CD4-positive, CD25-positive, alpha-beta regulatory T cell (primary cell): ENCODE data around the gene FTCD. TPM values are rescaled to one million over a fixed set of nuclear protein-coding genes. Genes with fewer than 3 reads are reported as not detected.
A peak's percentile ranks its signal among the peaks of the same experiment; 100 is the strongest.
"Not testable (repeated sequence)": the region's sequence is repeated elsewhere in the genome, so short reads cannot be mapped to it uniquely, and the experiment has no call there.

Experiments used
- ATAC-seq, 2 donors: fragments of 150-1000 bp; cut with Tn5 transposase; one replicate each; pipeline ENCODE4 v1.10.0; 2021; ENCODE audit warnings: low read depth in 2 of 2, moderate number of reproducible peaks in 2 of 2, moderate library complexity in 1 of 2
- DNase-seq, 3 donors: peaks; one replicate each; pipeline versions ENCODE4 v3.0.0 to v3.0.0-alpha.2; 2012 to 2022; ENCODE audit warnings: mixed read lengths in 1 of 3
- H3K27ac ChIP-seq: one replicate; pipeline ENCODE4 v1.7.0; 2013; ENCODE audit warnings: mild to moderate bottlenecking, low read length; ENCODE audit not compliant: insufficient read depth, poor library complexity, severe bottlenecking
- H3K27me3 ChIP-seq: one replicate; pipeline ENCODE4 v1.7.0; 2013; ENCODE audit warnings: low read length; ENCODE audit not compliant: control insufficient read depth, insufficient read depth
- H3K36me3 ChIP-seq: one replicate; pipeline ENCODE4 v1.7.0; 2013; ENCODE audit warnings: mild to moderate bottlenecking, low read length, moderate library complexity; ENCODE audit not compliant: control insufficient read depth, insufficient read depth
- H3K4me1 ChIP-seq: 2 replicates; pipeline ENCODE4 v1.7.0; 2013; ENCODE audit warnings: mild to moderate bottlenecking, low read length; ENCODE audit not compliant: insufficient read depth, control insufficient read depth, poor library complexity, severe bottlenecking
- H3K4me3 ChIP-seq: one replicate; pipeline ENCODE4 v1.7.0; 2013; ENCODE audit warnings: low read depth, mild to moderate bottlenecking, low read length, moderate library complexity
- H3K9me3 ChIP-seq, 2 experiments: 1 replicate in 1 of 2; 2 replicates in 1 of 2; pipeline ENCODE4 v1.7.0; 2013; ENCODE audit warnings: low read length in 2 of 2, mild to moderate bottlenecking in 1 of 2, moderate library complexity in 1 of 2; ENCODE audit not compliant: control insufficient read depth in 2 of 2
- H3K27ac Mint-ChIP-seq, 3 donors: one replicate each; pipeline ENCODE4 v1.8.0; 2020 to 2022; ENCODE audit warnings: mild to moderate bottlenecking in 3 of 3, mixed read lengths in 3 of 3, moderate library complexity in 2 of 3
- H3K27me3 Mint-ChIP-seq: one replicate; pipeline ENCODE4 v1.8.0; 2022; ENCODE audit warnings: mild to moderate bottlenecking, mixed read lengths
- H3K36me3 Mint-ChIP-seq: one replicate; pipeline ENCODE4 v1.8.0; 2020; ENCODE audit warnings: mixed read lengths
- H3K4me1 Mint-ChIP-seq, 4 donors: one replicate each; pipeline ENCODE4 v1.8.0; 2020 to 2022; ENCODE audit warnings: mixed read lengths in 4 of 4, mild to moderate bottlenecking in 1 of 4
- H3K4me3 Mint-ChIP-seq, 4 donors: one replicate each; pipeline ENCODE4 v1.8.0; 2020 to 2022; ENCODE audit warnings: mild to moderate bottlenecking in 4 of 4, mixed read lengths in 4 of 4, moderate library complexity in 3 of 4
- H3K9me3 Mint-ChIP-seq, 7 donors: one replicate each; pipeline ENCODE4 v1.8.0; 2020 to 2022; ENCODE audit warnings: mixed read lengths in 7 of 7, mild to moderate bottlenecking in 3 of 7, moderate library complexity in 2 of 7
- polyA plus RNA-seq, 4 donors: library from polyadenylated mRNA; unstranded; fragments of 300-500 nt; fragmentation: Illumina TruSeq; gene quantifications; one replicate each; pipeline ENCODE4 v1.2.3, GENCODE V29; 2021
- total RNA-seq: library from RNA; stranded (reverse); gene quantifications from one replicate; pipeline ENCODE4 v1.2.3, GENCODE V29; 2022

Gene FTCD
- total and polyA plus RNA-seq, 5 donors from 2014 or later, result 0.38 TPM; not detected in 4

DNA sequence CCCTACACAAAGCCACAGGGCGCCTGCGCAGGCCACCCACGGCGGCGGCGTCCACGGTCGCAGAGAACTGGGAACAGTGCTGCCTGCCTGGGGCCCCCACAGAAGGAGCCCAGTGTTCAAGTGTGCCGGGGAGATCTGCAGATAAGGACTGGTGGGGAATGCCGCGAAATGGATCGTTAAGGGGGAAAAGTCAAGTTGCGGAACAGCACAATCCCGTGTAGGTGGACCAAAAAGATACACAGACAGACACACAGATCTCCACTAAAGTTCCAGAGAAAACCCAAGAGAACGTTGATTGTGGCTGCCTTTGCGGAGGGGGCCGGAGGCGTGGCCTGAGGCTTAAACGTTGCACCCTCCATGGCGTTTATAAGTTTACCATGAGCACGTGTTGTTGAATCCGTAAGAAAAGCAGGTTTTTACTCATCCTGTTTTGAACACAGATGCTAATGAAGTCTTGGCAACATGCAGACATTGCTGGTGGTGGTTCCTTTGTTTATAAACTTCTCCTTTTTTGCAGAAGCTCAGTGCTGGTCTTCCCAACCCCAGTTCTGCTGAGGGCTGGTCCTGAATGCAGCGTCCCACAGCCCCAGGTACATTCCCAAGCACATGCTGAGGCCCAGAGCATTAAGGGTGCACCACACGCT, 24.8 kb upstream of the FTCD start:
- Histone ChIP-seq H3K4me1 (peaks cover 10% of the 10 kb centered on the region), H3K36me3 (no peaks in the 10 kb centered on the region), H3K4me3 (no peak overlapping the region), H3K27me3 (no peaks in the 10 kb centered on the region), H3K27ac (no peak overlapping the region), H3K9me3 (peaks cover 0 to 1% of the 10 kb centered on the region in 2 experiments)
- DNase-seq (no peak), ATAC-seq (no peak)
- peaks cover 0 to 11% (median 5%) of the 10 kb centered on the region in 4 donors for H3K4me1 Mint-ChIP-seq
- peak overlapping the region in 1 of 4 donors; percentile 9 for H3K4me3 Mint-ChIP-seq
- H3K27ac Mint-ChIP-seq, result no peak overlapping the region
- peaks cover 0 to 13% (median 4%) of the 10 kb centered on the region in 7 donors for H3K9me3 Mint-ChIP-seq
- H3K36me3 Mint-ChIP-seq, result peaks cover 1% of the 10 kb centered on the region
- H3K27me3 Mint-ChIP-seq, result peaks cover 4% of the 10 kb centered on the region

DNA sequence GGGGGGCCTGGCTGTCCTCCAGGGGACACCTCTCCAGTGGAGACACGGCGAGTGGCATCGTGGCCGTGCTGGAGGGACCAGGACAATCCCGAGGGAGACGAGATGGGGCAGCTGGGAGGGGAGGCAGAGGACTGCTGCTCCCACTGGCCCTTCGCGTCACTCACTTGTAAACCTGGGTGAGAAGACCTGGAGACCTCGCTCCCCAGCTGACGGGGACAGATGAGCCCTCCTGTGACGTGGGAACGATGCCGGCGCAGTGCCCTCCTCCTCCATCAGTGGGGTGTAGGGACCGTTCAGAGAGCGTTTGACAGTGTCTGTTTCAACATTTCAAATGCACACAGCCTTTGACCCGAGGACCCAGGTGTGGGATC, 24.3 kb upstream of the FTCD start:
- H3K9me3 ChIP-seq, result peaks cover 4 to 6% of the 10 kb centered on the region in 2 experiments
- peaks cover 3% of the 10 kb centered on the region for H3K27me3 ChIP-seq
- DNase-seq (no peak), ATAC-seq (no peak)
- peak overlapping the region in 2 of 4 donors; percentile 9 to 38 for H3K4me3 Mint-ChIP-seq
- H3K4me3 ChIP-seq, result no peak overlapping the region
- no peaks in the 10 kb centered on the region for H3K36me3 ChIP-seq
- peaks cover 6% of the 10 kb centered on the region for H3K36me3 Mint-ChIP-seq
- peaks cover 9% of the 10 kb centered on the region for H3K27me3 Mint-ChIP-seq
- peaks cover 0 to 7% (median 3%) of the 10 kb centered on the region in 4 donors for H3K4me1 Mint-ChIP-seq
- H3K27ac ChIP-seq, result no peak overlapping the region
- no peak overlapping the region for H3K27ac Mint-ChIP-seq
- peaks cover 0 to 18% (median 5%) of the 10 kb centered on the region in 7 donors for H3K9me3 Mint-ChIP-seq
- H3K4me1 ChIP-seq, result peaks cover 9% of the 10 kb centered on the region

DNA sequence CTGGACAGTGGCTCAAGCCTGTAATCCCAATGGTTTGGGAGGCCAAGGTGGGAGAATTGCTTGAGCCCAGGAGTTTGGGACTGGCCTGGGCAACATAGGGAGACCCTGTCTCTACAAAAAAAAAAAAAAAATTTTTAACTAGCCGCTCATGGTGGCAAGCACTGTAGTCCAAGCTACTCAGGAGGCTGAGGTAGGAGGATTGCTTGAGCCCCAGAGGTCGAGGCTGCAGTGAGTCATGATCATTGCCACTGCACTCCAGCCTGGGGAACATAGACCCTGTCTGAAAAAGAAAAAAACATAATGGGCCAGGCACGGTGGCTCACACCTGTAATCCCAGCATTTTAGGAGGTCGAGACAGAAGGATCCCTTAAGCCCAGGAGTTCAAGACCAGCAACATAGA, 23.6 kb upstream of the FTCD start:
- Histone ChIP-seq H3K9me3 (peaks cover 7 to 10% of the 10 kb centered on the region in 2 experiments), H3K4me1 (peaks cover 4% of the 10 kb centered on the region), H3K36me3 (no peaks in the 10 kb centered on the region), H3K27ac (no peak overlapping the region), H3K4me3 (no peak overlapping the region), H3K27me3 (peaks cover 4% of the 10 kb centered on the region)
- H3K9me3 Mint-ChIP-seq, result peaks cover 1 to 23% (median 5%) of the 10 kb centered on the region in 7 donors
- peaks cover 11% of the 10 kb centered on the region for H3K36me3 Mint-ChIP-seq
- peaks cover 9% of the 10 kb centered on the region for H3K27me3 Mint-ChIP-seq
- H3K27ac Mint-ChIP-seq, result no peak overlapping the region
- DNase-seq (no peak), ATAC-seq (no peak)
- H3K4me3 Mint-ChIP-seq, result no peak overlapping the region
- H3K4me1 Mint-ChIP-seq, result peaks cover 0 to 9% (median 3%) of the 10 kb centered on the region in 4 donors

DNA sequence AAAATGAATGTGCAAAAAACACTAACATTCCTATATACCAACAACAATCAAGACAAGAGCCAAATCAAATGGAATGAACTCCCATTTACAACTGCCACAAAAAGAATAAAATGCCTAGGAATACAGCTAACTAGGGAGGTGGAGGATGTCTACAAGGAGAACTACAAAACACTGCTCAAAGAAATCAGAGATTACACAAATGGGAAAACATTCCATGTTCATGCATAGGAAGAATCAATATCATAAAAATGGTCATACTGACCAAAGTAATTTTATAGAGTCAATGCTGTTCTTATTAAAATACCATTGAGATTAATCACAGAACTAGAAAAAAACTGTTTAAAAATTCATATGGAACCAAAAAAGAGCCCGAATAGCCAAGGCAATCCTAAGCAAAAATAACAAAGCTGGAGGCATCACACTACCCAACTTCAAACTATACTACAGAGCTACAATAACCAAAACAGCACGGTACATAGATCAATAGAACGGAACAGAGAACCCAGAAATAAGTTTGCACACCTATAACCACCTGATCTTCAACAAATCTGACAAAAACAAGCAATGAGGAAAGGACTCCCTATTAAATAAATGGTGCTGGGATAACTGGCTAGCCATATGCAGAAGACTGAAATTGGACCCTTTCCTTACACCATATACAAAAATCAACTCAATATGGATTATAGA, 21.2 kb upstream of the FTCD start:
- H3K4me1 Mint-ChIP-seq, H3K27me3 ChIP-seq, H3K27ac Mint-ChIP-seq, H3K36me3 ChIP-seq, H3K27me3 Mint-ChIP-seq, H3K4me1 ChIP-seq, H3K4me3 Mint-ChIP-seq, H3K27ac ChIP-seq, DNase-seq, H3K4me3 ChIP-seq, ATAC-seq: not testable (repeated sequence)
- peaks cover 4 to 24% (median 9%) of the 10 kb centered on the region in 7 donors for H3K9me3 Mint-ChIP-seq
- H3K9me3 ChIP-seq, result peaks cover 7 to 10% of the 10 kb centered on the region in 2 experiments
- peaks cover 11% of the 10 kb centered on the region for H3K36me3 Mint-ChIP-seq

DNA sequence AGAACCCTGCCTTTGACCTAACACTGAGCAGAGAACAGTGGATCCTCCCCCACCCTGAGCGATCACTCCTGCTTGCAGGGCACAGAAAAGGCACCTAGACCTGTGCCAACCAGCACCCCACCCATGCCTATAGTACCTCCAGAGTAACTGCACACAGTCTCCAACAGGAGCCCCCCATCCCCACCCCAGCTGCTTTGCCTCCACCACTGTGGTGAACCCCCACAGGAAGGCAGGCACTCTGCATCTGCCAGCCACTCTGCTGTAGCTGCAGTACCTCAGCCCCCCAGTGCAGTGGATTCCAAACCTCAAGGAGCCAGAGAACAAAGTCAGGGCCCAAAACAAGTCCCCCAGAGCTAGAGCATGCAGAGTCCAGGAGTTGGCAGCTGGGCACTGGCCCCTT, 18.2 kb upstream of the FTCD start:
- DNase-seq, result no peak
- Histone ChIP-seq H3K4me1 (no peaks in the 10 kb centered on the region), H3K36me3 (no peaks in the 10 kb centered on the region), H3K27me3 (peaks cover 4% of the 10 kb centered on the region), H3K4me3 (no peak overlapping the region), H3K9me3 (peaks cover 7 to 10% of the 10 kb centered on the region in 2 experiments), H3K27ac (no peak overlapping the region)
- no peak overlapping the region for H3K4me3 Mint-ChIP-seq
- peaks cover 11% of the 10 kb centered on the region for H3K36me3 Mint-ChIP-seq
- peaks cover 4 to 13% (median 5%) of the 10 kb centered on the region in 4 donors for H3K4me1 Mint-ChIP-seq
- H3K27ac Mint-ChIP-seq, result peak overlapping the region in 1 of 3 donors; percentile 85
- peaks cover 4 to 24% (median 12%) of the 10 kb centered on the region in 7 donors for H3K9me3 Mint-ChIP-seq
- peaks cover 9% of the 10 kb centered on the region for H3K27me3 Mint-ChIP-seq
- ATAC-seq, result no peak

DNA sequence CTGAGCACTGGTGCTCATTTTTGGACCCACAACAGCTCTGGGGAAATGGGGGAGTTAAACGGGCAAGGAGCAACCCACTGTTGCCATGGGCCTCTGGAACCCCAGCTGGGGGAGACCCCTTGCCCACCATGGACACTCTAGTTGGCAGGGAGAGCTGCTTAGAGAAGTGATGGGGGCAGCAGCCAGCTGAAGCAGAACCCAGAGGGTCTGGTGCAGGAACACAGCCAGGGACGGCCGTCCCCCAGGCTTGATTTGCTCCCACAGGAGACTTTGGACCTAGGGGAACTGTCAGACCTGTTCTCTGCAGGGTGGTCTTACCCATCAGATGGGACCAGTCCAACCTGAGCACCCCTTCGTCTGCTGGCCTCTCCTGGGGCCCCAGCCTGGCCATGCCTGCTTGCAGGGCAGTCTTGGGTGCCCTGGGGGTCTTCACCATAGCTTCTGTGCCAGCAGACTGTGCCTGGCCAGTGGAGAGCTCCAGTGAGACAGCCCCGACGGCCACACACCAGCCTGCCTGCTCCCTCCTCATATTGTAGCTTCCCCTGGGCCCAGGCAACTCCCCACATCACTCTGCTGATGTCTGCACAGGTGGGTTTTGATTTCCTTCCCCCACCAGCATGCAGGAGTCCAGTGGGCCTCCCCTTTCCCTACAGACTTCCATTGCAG, 17.6 kb upstream of the FTCD start:
- peak overlapping the region in 1 of 3 donors; percentile 85 for H3K27ac Mint-ChIP-seq
- Histone ChIP-seq H3K27me3 (peaks cover 4% of the 10 kb centered on the region), H3K4me3 (no peak overlapping the region), H3K9me3 (peaks cover 7 to 10% of the 10 kb centered on the region in 2 experiments), H3K27ac (no peak overlapping the region), H3K4me1 (no peaks in the 10 kb centered on the region), H3K36me3 (no peaks in the 10 kb centered on the region)
- peaks cover 4 to 13% (median 5%) of the 10 kb centered on the region in 4 donors for H3K4me1 Mint-ChIP-seq
- ATAC-seq (no peak), DNase-seq (no peak)
- peaks cover 11% of the 10 kb centered on the region for H3K36me3 Mint-ChIP-seq
- no peak overlapping the region for H3K4me3 Mint-ChIP-seq
- peaks cover 2 to 24% (median 12%) of the 10 kb centered on the region in 7 donors for H3K9me3 Mint-ChIP-seq
- peaks cover 9% of the 10 kb centered on the region for H3K27me3 Mint-ChIP-seq

DNA sequence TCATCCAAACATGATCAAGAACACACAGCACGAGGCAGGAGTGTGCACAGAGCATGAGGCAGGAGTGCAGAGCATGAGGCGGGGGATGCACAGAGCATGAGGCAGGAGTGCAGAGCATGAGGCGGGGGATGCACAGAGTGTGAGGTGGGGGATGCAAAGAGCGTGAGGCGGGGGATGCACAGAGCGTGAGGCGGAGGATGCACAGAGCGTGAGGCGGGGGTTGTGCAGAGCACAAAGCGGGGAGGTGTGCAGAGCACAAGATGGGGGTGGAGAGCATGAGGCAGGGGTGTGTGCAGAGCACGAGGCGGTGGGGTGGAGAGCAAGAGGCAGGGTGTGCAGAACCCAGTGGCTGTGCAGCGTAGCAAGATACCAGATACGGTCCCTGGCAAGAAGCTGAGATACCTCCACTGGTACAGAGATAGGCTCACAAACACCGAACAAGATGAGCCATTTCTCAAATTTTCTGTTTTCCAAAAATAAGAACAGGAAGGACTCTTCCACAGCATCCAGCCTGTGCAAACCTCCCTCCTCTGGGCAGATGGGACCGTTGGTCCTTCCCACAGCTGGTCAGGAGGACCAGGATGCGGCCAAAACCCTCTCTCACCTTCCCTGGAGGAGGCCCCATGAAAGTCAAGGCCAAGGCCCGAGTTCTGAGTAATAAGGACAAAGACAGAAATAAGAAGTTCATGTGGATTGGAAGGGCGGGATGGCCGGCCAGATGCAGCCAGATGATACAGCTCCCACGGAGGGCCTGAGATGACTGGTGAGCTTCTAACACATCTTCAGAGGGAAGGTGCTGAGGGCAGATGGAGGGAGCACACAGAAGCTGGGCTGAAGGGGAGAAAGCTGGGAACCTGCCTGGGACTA, 16.9 kb upstream of the FTCD start:
- Mint-ChIP-seq H3K27me3 (peaks cover 5% of the 10 kb centered on the region), H3K4me1 (peaks cover 4 to 11% (median 5%) of the 10 kb centered on the region in 4 donors), H3K9me3 (peaks cover 2 to 24% (median 12%) of the 10 kb centered on the region in 7 donors), H3K36me3 (peaks cover 11% of the 10 kb centered on the region), H3K27ac (peak overlapping the region in 2 of 3 donors; percentile 6 to 23), H3K4me3 (no peak overlapping the region)
- Histone ChIP-seq H3K27me3 (peaks cover 4% of the 10 kb centered on the region), H3K4me3 (no peak overlapping the region), H3K9me3 (peaks cover 7 to 10% of the 10 kb centered on the region in 2 experiments), H3K27ac (no peak overlapping the region), H3K4me1 (no peaks in the 10 kb centered on the region), H3K36me3 (no peaks in the 10 kb centered on the region)
- ATAC-seq (no peak), DNase-seq (no peak)
